NCI-H748 (cell line): ENCODE measurements around the gene RHOF.
A peak's percentile ranks its signal among the peaks of the same experiment; 100 is the strongest.
"Not testable (repeated sequence)": the region's sequence is repeated elsewhere in the genome, so short reads cannot be mapped to it uniquely, and the experiment has no call there.

Experiments used
- DNase-seq: peaks from one replicate; lab custom pipeline; 2025; ENCODE audit not compliant: unreplicated experiment; lab: John Stamatoyannopoulos, UW

RHOF gene

GRCh38 chr12:121793838-121794533 lies 498 bp upstream of the RHOF start:
- peak; percentile 85 for DNase-seq

DNA sequence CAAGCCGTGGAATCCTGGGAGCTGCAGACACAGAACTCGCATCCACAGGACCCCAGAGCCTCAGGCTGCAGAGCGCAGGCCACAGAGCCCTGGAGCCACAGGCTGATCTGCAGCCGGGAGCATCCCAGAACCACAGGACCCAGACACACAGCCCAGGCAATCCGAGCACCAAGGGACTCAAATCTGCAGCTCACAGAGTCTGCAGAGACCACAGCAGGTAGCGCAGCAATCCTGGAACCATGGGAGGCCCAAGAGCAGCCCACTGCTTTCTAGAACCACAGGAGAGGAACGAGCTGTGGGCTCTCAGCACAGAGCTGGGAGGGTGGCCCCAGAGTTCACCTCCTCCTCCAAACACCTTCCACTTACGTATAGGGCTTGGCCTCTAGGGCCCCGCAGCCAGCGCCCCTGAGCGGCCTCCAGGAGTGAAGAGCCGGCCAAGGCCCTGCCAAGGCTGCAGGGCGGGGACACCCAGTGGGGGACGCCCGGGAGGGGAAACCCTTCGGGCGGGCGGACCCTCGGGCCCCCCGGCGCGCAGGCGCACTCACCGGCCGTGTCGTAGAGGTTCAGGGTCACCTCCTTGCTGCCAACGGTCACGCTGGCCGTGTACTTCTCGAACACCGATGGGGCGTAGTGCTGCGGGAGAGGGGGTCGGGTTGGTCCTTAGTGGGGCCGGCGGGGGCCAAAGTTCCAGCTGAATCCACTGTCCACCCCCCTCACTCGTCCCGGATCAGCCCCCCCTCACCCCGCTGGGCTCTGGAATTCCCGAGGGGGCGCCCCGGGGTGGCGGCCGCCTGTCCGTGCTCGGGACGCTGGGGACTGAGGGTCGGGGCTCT lies 665 bp downstream of the RHOF start:
- DNase-seq = no peak

DNA sequence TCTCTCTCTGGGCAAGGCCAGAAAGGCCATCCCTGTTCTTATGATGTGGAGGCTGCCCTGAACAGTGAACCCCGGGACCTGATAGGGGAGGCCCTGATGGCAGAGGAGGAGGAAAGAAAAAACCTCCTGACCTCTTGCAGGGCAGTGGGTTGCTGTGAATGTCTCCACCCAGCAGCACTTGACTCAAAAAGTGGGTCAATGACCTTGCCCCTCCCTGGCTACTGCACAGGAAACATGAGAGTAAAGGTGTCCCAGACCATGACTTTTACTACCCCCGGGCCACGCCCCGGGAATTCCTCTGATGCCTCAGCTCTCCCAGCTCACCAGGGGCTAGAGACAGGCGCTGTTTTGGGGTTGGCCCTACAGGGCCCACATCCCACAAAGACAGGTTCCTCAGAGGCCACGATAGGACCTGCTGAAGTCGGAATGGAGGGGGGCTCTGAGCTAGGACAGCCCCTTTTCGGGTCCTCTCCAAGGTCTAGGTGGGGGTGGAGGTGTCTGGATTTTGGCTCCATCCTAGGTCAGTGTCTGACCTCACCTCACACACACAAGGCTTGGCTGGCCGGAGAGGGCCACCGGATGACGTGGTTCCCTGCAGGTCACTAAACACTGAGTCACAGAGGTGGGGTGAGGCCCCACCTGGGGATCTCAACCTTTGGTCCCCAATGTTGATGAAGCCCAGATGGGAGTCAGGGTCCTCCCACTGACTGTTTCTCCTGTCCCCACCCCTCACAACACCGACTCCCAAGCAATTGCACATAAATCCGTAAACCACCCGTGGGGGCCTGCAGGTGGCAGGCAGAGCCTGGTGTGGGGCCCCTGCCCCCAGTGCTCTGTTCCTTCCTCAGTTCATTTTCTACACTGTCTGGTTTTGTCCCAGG lies 1.6 kb downstream of the RHOF start:
- DNase-seq = no peak

DNA sequence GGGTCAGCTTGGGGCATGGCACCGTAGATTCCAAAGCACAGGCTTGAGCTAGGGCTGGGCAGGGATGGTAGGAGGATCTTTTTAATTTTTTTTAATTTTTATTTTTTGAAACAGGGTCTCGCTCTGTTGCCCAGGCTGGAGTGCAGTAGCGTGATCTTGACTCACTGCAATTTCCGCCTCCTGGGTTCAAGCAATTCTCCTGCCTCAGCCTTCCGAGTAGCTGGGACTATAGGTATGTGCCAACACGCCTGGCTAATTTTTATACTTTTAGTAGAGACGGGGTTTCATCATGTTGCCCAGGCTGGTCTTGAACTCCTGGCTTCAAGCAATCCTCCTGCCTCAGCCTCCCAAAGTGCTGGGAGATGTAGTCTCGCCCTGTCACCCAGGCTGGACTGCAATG lies 2.7 kb downstream of the RHOF start:
- not testable (repeated sequence) for DNase-seq

DNA sequence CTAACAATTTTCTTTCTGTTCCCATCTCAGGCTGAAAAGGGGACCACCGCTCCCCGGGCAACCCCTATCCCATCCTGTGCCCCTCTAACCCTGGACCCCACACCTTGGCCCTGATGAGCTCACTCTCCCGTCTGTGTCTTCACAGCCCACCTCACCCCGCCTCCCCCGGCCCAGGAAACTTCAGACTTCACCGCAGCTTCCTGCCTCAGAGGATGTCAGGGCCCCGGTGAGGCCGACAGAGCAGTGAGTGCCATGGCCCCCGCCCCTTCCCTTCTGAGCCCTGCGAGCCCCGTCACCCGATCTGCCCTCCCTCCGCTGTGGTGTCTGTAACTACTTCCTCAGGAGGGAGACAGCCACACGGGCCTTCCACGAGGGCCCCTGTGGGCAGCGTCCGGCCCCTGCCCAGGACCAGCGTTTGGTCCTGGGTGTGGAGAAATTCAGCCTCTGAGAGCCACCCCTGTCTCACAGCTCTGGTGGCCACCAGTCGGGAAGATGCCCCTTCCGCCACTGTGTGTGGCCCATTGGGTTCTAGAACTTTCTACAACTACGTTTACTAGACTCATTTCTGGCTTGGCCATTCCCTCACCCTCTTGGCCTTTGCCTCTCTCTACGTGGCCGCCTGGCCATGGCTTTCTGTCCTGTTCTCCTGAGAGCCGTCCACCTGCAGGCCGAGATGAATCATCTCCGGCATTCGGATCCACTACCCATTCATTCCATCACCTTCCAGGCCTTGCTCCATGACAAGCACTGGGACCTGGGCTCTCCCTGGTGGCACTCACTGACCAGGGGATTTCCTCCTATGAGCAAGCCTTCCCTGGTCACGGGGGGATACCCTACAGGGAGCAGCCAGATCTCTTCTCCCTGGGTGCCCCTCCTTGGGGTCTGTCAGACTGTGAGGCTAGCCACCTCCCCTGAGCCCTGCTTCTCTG lies 3.4 kb downstream of the RHOF start:
- no peak for DNase-seq

DNA sequence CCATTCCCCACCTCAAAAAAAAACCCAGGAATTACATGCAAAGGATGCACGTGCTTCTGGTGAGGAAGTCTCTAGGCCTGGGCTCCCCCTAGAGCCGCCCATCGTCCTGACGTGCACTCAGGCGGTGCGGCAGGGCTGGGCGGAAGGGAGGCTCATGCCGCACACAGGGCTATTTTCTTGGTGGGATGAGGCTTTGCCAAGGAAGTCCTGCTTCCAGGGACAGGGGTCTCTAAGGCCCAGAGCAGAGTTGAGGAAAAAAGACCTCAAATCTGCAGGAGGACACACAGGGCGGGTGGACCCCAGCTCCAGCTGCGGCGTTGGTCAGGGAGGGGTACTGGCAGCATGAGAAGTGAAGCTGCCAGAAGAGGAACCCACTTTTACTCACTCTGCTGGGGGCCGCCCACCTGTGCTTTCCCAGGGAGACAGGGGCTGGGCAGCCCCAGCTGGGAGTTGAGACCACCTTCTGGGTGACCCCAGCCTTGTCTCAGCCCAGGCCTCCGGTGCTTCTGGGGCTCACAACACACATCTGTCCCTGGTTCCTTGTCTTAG lies 4.2 kb downstream of the RHOF start:
- no peak for DNase-seq

- no peak for DNase-seq
Measured at GRCh38 chr12:121788176-121788818, 5.2 kb downstream of the RHOF start.

GRCh38 chr12:121787063-121788025 lies 6.1 kb downstream of the RHOF start:
- DNase-seq = no peak

DNA sequence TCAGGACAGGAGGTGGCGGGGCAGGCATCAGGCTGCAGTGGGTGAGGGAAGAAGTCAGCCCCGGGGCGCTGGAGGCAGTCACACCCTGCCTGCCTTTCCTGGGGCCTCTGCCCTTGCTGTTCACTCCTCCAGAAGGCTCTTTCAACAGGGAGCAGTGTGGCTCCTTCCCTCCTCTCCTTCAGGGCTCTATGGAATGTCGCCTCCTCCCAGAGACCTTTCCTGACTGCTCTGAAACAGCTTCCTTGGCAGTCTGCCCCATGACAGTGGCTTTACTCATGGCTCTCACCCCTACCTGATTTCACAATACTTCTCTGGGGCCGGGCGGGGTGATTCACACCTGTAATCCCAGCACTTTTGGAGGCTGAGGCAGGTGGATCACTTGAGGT lies 7.1 kb downstream of the RHOF start:
- no peak for DNase-seq

DNA sequence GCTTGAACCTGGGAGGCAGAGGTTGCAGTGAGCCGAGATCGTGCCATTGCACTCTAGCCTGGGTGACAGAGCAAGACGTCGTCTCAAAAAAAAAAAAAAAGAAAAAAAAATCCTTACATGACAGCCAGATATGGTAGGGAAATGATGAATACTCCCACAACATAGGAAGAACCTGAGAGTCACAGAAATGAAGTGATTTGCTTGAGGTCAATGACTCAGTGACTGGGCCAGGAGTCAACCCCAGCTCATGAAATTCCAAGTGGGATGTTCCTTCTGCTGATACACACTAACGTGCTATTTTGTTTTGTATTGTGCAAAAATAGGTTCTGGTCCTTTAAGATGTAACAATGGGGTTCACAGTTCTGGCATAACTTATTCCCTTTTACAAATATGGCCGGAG lies 9.0 kb downstream of the RHOF start:
- no peak for DNase-seq

GRCh38 chr12:121783766-121784165 lies 9.7 kb downstream of the RHOF start:
- DNase-seq = peak; percentile 13

- no peak for DNase-seq
Measured at GRCh38 chr12:121781998-121782979, 11.2 kb downstream of the RHOF start.

DNA sequence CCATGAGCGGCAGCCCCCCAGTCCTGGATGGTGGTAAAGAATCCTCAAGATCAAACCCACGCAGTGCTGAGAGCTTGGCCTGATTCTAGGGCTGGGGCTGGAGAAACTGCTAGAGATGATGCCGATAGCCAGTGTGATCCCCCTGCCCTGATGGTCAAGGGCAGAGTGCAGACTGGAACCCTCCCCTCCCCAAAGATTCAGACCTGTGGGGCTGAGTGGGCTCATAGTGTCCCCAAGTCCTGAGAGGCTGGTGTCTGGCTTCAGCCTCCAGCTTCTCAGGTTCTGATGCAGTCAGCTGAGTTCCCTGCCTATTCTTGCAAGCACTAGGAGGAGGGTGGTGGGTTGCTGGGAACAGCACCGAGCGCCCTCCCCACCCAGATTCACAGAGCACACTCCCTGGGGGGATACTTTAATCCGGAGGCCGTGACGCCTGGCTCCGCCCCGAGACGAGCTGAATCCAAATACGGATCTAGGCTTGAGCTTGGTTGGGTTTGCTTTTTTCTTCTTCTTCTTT lies 11.9 kb downstream of the RHOF start:
- no peak for DNase-seq

- DNase-seq = no peak
Measured at GRCh38 chr12:121780429-121780828, 13.1 kb downstream of the RHOF start.

DNA sequence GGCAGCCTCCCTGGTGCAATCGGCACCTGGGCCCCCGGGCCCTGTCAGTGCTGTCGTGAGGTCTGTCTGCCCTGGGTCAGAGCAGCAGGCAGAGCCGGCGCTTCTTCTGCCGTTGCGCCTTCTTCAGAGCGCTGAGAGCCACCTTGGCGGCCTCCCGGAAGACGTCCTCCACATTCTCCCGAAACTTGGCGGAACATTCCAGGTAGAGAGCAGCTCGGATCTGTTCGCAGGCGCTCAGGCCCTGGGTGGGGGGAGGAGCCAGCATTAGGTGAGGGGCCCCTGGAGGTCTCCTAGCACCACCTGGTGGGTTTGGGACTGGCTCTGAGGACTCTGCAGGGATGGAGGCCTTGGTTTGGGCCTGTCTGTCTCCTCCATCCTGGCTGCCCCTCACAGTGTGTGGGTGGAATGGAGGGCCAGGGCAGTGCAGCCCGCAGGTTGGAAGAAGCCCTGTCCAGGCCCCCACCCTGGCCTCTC lies 14.0 kb downstream of the RHOF start:
- no peak for DNase-seq

DNA sequence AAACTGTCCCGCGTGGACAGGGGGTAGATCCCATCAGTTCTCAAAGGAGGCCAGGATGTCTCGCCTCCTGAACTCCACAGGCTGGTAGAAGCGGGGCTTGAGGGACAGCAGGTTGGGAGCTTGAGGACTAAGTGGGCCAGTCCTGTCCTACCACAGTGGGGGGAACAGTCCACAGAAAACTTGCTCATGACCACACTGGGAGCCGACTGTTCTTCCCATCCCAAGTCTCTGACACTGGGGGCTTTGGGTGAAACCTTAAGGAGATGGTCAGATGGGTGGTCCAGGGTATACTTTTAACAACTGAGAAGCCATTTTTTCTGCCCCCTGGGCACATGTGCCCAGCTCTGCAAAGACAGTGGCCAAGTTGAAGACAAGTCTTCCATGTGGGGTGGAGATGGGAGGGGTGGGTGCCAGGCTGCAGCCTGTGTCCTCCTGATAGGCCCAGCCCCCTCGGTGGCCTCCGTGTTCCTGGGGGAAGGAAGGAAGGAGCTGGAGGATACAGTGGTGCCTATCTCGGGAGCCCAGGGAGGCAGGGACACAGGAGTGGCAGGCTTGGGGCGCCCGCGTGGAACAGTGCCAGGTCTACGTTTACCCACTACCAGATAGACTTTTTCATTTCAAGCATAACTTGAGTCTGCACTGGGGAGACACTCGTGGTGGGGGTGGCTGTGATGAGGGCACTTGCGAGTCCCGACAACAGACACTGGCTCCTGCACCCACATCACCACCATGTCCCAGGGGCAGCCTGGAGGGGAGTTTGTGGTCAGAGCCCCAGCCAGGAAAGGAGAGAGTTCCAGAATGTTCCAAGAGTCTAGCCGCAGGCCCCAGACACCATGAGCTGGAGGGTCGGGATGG lies 14.7 kb downstream of the RHOF start:
- no peak for DNase-seq
